MM.1S (cell line): Measurements from ENCODE around the gene SLC9C1.
A peak's percentile ranks its signal among the peaks of the same experiment; 100 is the strongest.

Experiments
- DNase-seq: peaks from one replicate; pipeline ENCODE4 v3.0.0-alpha.2; 2015
- H2AFZ ChIP-seq: fragments of 300-600 bp; sonication (generic); 2 replicates; pipeline ENCODE4 v1.6.0; 2016; ENCODE audit warnings: antibody characterized with exemption, low read length
- H3F3A ChIP-seq: fragments of 300-600 bp; sonication (generic); 2 replicates; pipeline ENCODE4 v1.6.1; 2016; ENCODE audit warnings: mild to moderate bottlenecking, antibody characterized with exemption, low read length, moderate library complexity, mixed read lengths; ENCODE audit not compliant: insufficient read depth
- H3K27ac ChIP-seq: fragments of 300-600 bp; sonication (generic); 2 replicates; pipeline ENCODE4 v1.5.1; 2016; ENCODE audit warnings: mild to moderate bottlenecking, low read length
- H3K27me3 ChIP-seq: fragments of 300-600 bp; sonication (generic); replicated peaks from 2 replicates; pipeline ENCODE4 v1.6.0; 2016; ENCODE audit warnings: low read length; ENCODE audit not compliant: insufficient read depth
- H3K36me3 ChIP-seq: fragments of 300-600 bp; sonication (generic); replicated peaks from 2 replicates; pipeline ENCODE4 v1.6.1; 2016; ENCODE audit warnings: mild to moderate bottlenecking, low read length, mixed read lengths; ENCODE audit not compliant: insufficient read depth
- H3K4me1 ChIP-seq: fragments of 300-600 bp; sonication (generic); 2 replicates; pipeline ENCODE4 v1.6.1; 2016; ENCODE audit warnings: low read length, mixed read lengths
- H3K4me2 ChIP-seq: fragments of 300-600 bp; sonication (generic); 2 replicates; pipeline ENCODE4 v1.6.0; 2016; ENCODE audit warnings: low read depth, low read length
- H3K4me3 ChIP-seq: fragments of 300-600 bp; sonication (generic); 2 replicates; pipeline ENCODE4 v1.5.1; 2016; ENCODE audit warnings: low read length, mixed read lengths
- H3K79me2 ChIP-seq: fragments of 300-600 bp; sonication (generic); 2 replicates; pipeline ENCODE4 v1.6.1; 2016; ENCODE audit warnings: mixed run types, low read length, mixed read lengths
- H3K9ac ChIP-seq: fragments of 300-600 bp; sonication (generic); 2 replicates; pipeline ENCODE4 v1.6.1; 2016; ENCODE audit warnings: low read length, mixed read lengths
- H3K9me2 ChIP-seq: fragments of 300-600 bp; sonication (generic); replicated peaks from 2 replicates; pipeline ENCODE4 v1.6.1; 2016; ENCODE audit warnings: mild to moderate bottlenecking, low read length, mixed read lengths; ENCODE audit not compliant: insufficient read depth
- H3K9me3 ChIP-seq: fragments of 300-600 bp; sonication (generic); replicated peaks from 2 replicates; pipeline ENCODE4 v1.6.1; 2016; ENCODE audit warnings: mild to moderate bottlenecking, low read length, mixed read lengths; ENCODE audit not compliant: insufficient read depth
- H4K20me1 ChIP-seq: fragments of 300-600 bp; sonication (generic); 2 replicates; pipeline ENCODE4 v1.6.1; 2016; ENCODE audit warnings: mild to moderate bottlenecking, low read length, moderate library complexity, mixed read lengths; ENCODE audit not compliant: insufficient read depth
- CTCF ChIP-seq: fragments of 300-600 bp; sonication (generic); IDR thresholded peaks from 2 replicates; pipeline ENCODE4 v1.5.1; 2016; ENCODE audit warnings: antibody characterized with exemption, low read length, mixed read lengths
- EZH2 ChIP-seq: fragments of 300-600 bp; sonication (generic); optimal IDR thresholded peaks from 2 replicates; pipeline ENCODE3; 2017; ENCODE audit warnings: low read depth, mild to moderate bottlenecking, antibody characterized with exemption, low read length, mixed read lengths
- EZH2phosphoT487 ChIP-seq: fragments of 300-600 bp; sonication (generic); IDR thresholded peaks from 2 replicates; pipeline ENCODE4 v1.6.1; 2018; ENCODE audit warnings: antibody characterized with exemption, low read length

SLC9C1 gene

DNA sequence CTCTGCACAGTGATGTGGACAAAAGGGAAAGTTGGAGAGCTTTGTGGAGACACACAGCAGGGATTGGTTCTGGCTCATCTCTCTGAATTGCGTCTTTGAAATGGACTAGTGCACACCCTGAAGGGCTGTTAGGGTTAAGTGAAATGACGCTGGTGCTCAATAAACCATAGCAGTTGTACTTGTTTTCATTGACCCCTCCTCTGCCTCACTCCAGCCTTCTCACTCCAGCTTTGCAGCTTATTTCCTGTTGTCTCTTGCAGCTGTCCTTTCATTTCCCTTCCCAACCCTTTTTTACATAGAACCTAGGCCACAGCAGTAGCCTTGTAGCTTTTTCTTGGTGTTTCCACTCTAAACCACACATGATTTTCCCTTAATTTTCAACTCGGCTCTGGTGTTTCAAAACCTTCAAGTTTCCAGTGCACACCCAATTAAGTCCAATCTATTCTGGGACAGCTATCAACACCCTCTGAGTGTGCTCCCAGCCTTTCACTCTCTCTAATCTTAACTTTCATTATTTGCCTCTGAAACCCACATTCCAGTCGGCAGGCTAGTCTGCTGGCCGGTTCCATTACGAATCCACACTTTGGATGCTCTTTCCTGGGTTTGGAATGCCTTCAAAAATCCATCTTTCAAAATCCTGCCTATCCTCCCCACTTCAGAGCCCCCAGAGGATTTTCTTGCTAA lies 201.4 kb downstream of the SLC9C1 start:
- no peaks in the 10 kb centered on the region for H3K36me3 ChIP-seq
- peaks cover 65% of the 10 kb centered on the region for H3K79me2 ChIP-seq
- peaks cover 48% of the 10 kb centered on the region for H3F3A ChIP-seq
- H3K4me1 ChIP-seq, result peaks cover 48% of the 10 kb centered on the region
- DNase-seq, result peak; percentile 31
- no peak overlapping the region for H2AFZ ChIP-seq
- no peaks in the 10 kb centered on the region for H4K20me1 ChIP-seq
- peak overlapping the region; percentile 37; the same call in 1 of the 2 replicates for H3K9ac ChIP-seq
- H3K4me2 ChIP-seq, result peak overlapping the region; percentile 86
- H3K4me3 ChIP-seq, result peak overlapping the region; percentile 17
- no peaks in the 10 kb centered on the region for H3K27me3 ChIP-seq
- peak overlapping the region; percentile 98 for H3K27ac ChIP-seq
- no peaks in the 10 kb centered on the region for H3K9me3 ChIP-seq
- no peak for TF ChIP-seq CTCF
- TF ChIP-seq EZH2, result no peak
- no peak for TF ChIP-seq EZH2phosphoT487
- H3K9me2 ChIP-seq, result no peaks in the 10 kb centered on the region

GRCh38 chr3:112090887-112091586 lies 203.0 kb downstream of the SLC9C1 start:
- Histone ChIP-seq H3K9me3 (no peaks in the 10 kb centered on the region), H3K4me1 (peaks cover 53% of the 10 kb centered on the region), H3K27ac (peak overlapping the region; percentile 98), H3K79me2 (peaks cover 68% of the 10 kb centered on the region), H3K9ac (peak overlapping the region; percentile 78), H3K27me3 (no peaks in the 10 kb centered on the region), H3K9me2 (no peaks in the 10 kb centered on the region), H3K4me3 (peak overlapping the region; percentile 32), H3K36me3 (no peaks in the 10 kb centered on the region), H3F3A (peaks cover 48% of the 10 kb centered on the region), H4K20me1 (no peaks in the 10 kb centered on the region), H3K4me2 (peak overlapping the region; percentile 69), H2AFZ (no peak overlapping the region)
- TF ChIP-seq EZH2phosphoT487 (no peak), CTCF (no peak), EZH2 (no peak)
- DNase-seq, result peak; percentile 85
